Astrocyte of the cerebellum (primary cell): ENCODE measurements around the gene FAM193A.

Source experiments
- DNase-seq: peaks from one replicate; pipeline ENCODE4 v3.0.0-alpha.2; 2011; ENCODE audit warnings: low read depth
- H3K4me3 ChIP-seq: 2 replicates; pipeline ENCODE4 v1.5.1; 2011; ENCODE audit warnings: mild to moderate bottlenecking, low read depth, low read length, moderate library complexity
- CTCF ChIP-seq: IDR thresholded peaks from 2 replicates; pipeline ENCODE4 v1.5.1; 2012; ENCODE audit warnings: low read length, low read depth, moderate library complexity, mild to moderate bottlenecking; ENCODE audit errors: missing control alignments
- in situ Hi-C: cut with HindIII; loops from 2 replicates; pipeline ENCODE4 v1.10.0; 2017; ENCODE audit warnings: low sequenced_read_pairs

Gene FAM193A

GRCh38 chr4:2651998-2652397, 115.6 kb downstream of the FAM193A start:
- DNase-seq, result no peak
- in situ Hi-C loops, result no loop called here
- no peak overlapping the region for H3K4me3 ChIP-seq
- no peak for TF ChIP-seq CTCF

GRCh38 chr4:2652415-2653160, 116.1 kb downstream of the FAM193A start:
- no peak for DNase-seq
- H3K4me3 ChIP-seq, result no peak overlapping the region
- in situ Hi-C loops, result no loop called here
- no peak for TF ChIP-seq CTCF

- TF ChIP-seq CTCF, result no peak
- no peak for DNase-seq
- no peak overlapping the region for H3K4me3 ChIP-seq
- in situ Hi-C loops, result no loop called here
These were observed 124.3 kb downstream of the FAM193A start for GRCh38 chr4:2660596-2661211.

- H3K4me3 ChIP-seq, result no peak overlapping the region
- TF ChIP-seq CTCF, result no peak
- in situ Hi-C loops, result no loop called here
- peak; percentile 23 for DNase-seq
These were observed 126.2 kb downstream of the FAM193A start for GRCh38 chr4:2662598-2662997.

- no peak for DNase-seq
- no peak overlapping the region for H3K4me3 ChIP-seq
- TF ChIP-seq CTCF, result no peak
- in situ Hi-C loops, result no loop called here
These were observed 126.8 kb downstream of the FAM193A start for GRCh38 chr4:2663275-2663674.

- no peak for DNase-seq
- in situ Hi-C loops, result no loop called here
- H3K4me3 ChIP-seq, result no peak overlapping the region
- TF ChIP-seq CTCF, result no peak
These were observed 130.3 kb downstream of the FAM193A start for GRCh38 chr4:2666722-2667247.
